Measurements from ENCODE around the gene PDE6B. TPM values are rescaled to one million over a fixed set of nuclear protein-coding genes. Genes with fewer than 3 reads are reported as not detected.
"Not testable (repeated sequence)": the region's sequence is repeated elsewhere in the genome, so short reads cannot be mapped to it uniquely, and the experiment has no call there.

The PDE6B gene
- total RNA-seq, 1 donor from 2014 or later: 15.0 TPM

- TF ChIP-seq CTCF (IDR thresholded peaks at IDR 0.05): no peak
- intact Hi-C loops (cut with micrococcal nuclease): no loop called here
- Mint-ChIP-seq H3K9me3 (peaks cover 7% of the 10 kb centered on the region), H3K27ac (no peak overlapping the region), H3K4me3 (no peak overlapping the region), H3K4me1 (no peaks in the 10 kb centered on the region), H3K27me3 (no peaks in the 10 kb centered on the region), H3K36me3 (ENCODE audit: low read depth) (no peaks in the 10 kb centered on the region)
- ChIA-PET POLR2A (no interaction called here), CTCF (no interaction called here)
- ATAC-seq (ENCODE audit: low read depth) (no peak), DNase-seq (no peak)
Measured at GRCh38 chr4:632926-633325, 7.6 kb downstream of the PDE6B start.

GRCh38 chr4:633406-633805 lies 8.0 kb downstream of the PDE6B start:
- H3K4me1 Mint-ChIP-seq: no peaks in the 10 kb centered on the region
- no peaks in the 10 kb centered on the region for H3K27me3 Mint-ChIP-seq
- no peak for TF ChIP-seq CTCF (IDR thresholded peaks at IDR 0.05)
- POLR2A ChIA-PET: no interaction called here
- no peaks in the 10 kb centered on the region for H3K36me3 Mint-ChIP-seq (ENCODE audit: low read depth)
- intact Hi-C loops (cut with micrococcal nuclease): no loop called here
- H3K27ac Mint-ChIP-seq: no peak overlapping the region
- ATAC-seq (ENCODE audit: low read depth) (no peak), DNase-seq (no peak)
- peaks cover 7% of the 10 kb centered on the region for H3K9me3 Mint-ChIP-seq
- no peak overlapping the region for H3K4me3 Mint-ChIP-seq
- CTCF ChIA-PET: no interaction called here

GRCh38 chr4:633976-634598 lies 8.7 kb downstream of the PDE6B start:
- POLR2A ChIA-PET: no interaction called here
- intact Hi-C loops (cut with micrococcal nuclease): no loop called here
- Mint-ChIP-seq H3K36me3 (ENCODE audit: low read depth) (no peaks in the 10 kb centered on the region), H3K4me3 (no peak overlapping the region), H3K4me1 (no peaks in the 10 kb centered on the region), H3K9me3 (peaks cover 7% of the 10 kb centered on the region), H3K27ac (no peak overlapping the region), H3K27me3 (no peaks in the 10 kb centered on the region)
- ATAC-seq (ENCODE audit: low read depth): no peak
- no peak for DNase-seq
- no peak for TF ChIP-seq CTCF (IDR thresholded peaks at IDR 0.05)
- CTCF ChIA-PET: no interaction called here

- DNase-seq (no peak), ATAC-seq (ENCODE audit: low read depth) (no peak)
- peaks cover 7% of the 10 kb centered on the region for H3K9me3 Mint-ChIP-seq
- TF ChIP-seq CTCF (IDR thresholded peaks at IDR 0.05): no peak
- H3K27me3 Mint-ChIP-seq: peaks cover 3% of the 10 kb centered on the region
- no peaks in the 10 kb centered on the region for H3K36me3 Mint-ChIP-seq (ENCODE audit: low read depth)
- no peak overlapping the region for H3K27ac Mint-ChIP-seq
- intact Hi-C loops (cut with micrococcal nuclease): no loop called here
- H3K4me1 Mint-ChIP-seq: no peaks in the 10 kb centered on the region
- ChIA-PET CTCF (no interaction called here), POLR2A (no interaction called here)
- H3K4me3 Mint-ChIP-seq: no peak overlapping the region
Measured at GRCh38 chr4:634599-634985, 9.2 kb downstream of the PDE6B start.

- not testable (repeated sequence) for H3K9me3 Mint-ChIP-seq, H3K27me3 Mint-ChIP-seq
Measured at GRCh38 chr4:635066-635835, 9.9 kb downstream of the PDE6B start.

More at GRCh38 chr4:635066-635835, 9.9 kb downstream of the PDE6B start:
- ATAC-seq (ENCODE audit: low read depth); DNase-seq; POLR2A ChIA-PET; H3K36me3 Mint-ChIP-seq (ENCODE audit: low read depth); H3K4me1 Mint-ChIP-seq; intact Hi-C loops (cut with micrococcal nuclease); CTCF ChIA-PET; H3K4me3 Mint-ChIP-seq; H3K27ac Mint-ChIP-seq: not testable (repeated sequence)
